ENCODE data around the gene ANAPC2.
A peak's percentile ranks its signal among the peaks of the same experiment; 100 is the strongest.

ANAPC2 gene

DNA sequence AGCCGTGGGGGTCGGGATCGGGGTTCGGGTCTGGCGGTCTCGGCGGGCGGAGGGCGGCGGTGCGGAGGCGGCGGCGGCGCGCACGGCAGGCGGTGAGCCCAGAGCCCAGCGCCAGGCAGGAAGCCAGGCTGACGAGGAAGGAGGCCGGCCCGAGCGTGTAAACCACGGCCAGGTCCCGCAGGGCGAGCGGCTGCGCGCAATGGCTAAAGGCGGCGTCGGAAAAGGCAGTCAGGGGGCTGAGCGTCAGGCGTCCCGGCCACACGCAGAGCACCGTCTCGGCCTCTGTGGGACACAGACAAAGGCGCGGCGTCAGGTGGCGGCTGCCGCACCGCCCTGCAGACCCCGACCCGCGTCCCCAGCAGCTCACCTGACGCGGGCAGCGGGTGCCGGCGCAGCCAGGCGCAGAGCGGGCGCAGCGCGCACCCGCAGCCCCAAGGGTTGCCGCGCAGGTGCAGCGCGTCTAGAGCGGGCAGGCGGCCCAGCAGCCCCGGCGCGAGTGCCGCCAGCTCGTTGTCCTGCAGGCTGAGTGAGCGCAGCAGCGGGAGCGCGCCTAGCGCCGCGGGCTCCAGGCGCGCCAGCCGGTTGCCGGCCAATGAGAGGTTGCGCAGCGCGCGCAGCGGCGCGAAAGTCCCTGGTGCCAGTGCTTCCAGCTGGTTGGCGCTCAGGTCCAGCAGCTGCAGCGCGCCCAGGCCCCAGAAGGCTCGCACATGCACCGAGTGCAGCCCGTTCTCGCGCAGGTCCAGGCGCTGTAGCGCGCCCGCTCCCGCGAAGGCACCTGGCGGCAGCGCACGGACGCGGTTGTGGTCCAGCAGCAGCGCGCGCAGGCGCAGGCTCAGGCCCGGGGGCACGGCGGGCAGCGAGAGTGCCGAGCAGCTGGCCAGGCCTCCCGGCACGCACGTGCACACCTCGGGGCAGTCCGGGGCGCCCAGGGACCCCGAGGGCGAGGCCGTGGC is 19.2 kb downstream of the ANAPC2 start:
- Histone ChIP-seq H2AFZ (ENCODE audit: low read depth, low read length) (no peak overlapping the region), H3K27ac (ENCODE audit: low read length) (no peak overlapping the region), H3K79me2 (ENCODE audit: low read length) (no peaks in the 10 kb centered on the region), H3K9ac (ENCODE audit: low read length) (peak overlapping the region; percentile 20), H3K4me2 (ENCODE audit: low read length) (peak overlapping the region; percentile 50), H3K4me1 (ENCODE audit: low read length) (peaks cover 12% of the 10 kb centered on the region), H3K36me3 (replicated peaks; ENCODE audit: low read depth, low read length) (no peaks in the 10 kb centered on the region), H3K9me3 (ENCODE audit: insufficient read depth, low read length) (no peaks in the 10 kb centered on the region), H3K4me3 (ENCODE audit: low read length) (peak overlapping the region; percentile 70), H4K20me1 (ENCODE audit: insufficient read depth, low read length) (no peaks in the 10 kb centered on the region), H3K27me3 (ENCODE audit: low read depth, low read length) (no peaks in the 10 kb centered on the region; the same call in none of the 2 replicates)
- TF ChIP-seq, protein P1, sequence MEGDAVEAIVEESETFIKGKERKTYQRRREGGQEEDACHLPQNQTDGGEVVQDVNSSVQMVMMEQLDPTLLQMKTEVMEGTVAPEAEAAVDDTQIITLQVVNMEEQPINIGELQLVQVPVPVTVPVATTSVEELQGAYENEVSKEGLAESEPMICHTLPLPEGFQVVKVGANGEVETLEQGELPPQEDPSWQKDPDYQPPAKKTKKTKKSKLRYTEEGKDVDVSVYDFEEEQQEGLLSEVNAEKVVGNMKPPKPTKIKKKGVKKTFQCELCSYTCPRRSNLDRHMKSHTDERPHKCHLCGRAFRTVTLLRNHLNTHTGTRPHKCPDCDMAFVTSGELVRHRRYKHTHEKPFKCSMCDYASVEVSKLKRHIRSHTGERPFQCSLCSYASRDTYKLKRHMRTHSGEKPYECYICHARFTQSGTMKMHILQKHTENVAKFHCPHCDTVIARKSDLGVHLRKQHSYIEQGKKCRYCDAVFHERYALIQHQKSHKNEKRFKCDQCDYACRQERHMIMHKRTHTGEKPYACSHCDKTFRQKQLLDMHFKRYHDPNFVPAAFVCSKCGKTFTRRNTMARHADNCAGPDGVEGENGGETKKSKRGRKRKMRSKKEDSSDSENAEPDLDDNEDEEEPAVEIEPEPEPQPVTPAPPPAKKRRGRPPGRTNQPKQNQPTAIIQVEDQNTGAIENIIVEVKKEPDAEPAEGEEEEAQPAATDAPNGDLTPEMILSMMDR (IDR thresholded peaks at IDR 0.05; ENCODE audit: low read depth, low read length), result no peak
- no peak for TF ChIP-seq EZH2phosphoT487 (IDR thresholded peaks at IDR 0.05; ENCODE audit: low read depth)

DNA sequence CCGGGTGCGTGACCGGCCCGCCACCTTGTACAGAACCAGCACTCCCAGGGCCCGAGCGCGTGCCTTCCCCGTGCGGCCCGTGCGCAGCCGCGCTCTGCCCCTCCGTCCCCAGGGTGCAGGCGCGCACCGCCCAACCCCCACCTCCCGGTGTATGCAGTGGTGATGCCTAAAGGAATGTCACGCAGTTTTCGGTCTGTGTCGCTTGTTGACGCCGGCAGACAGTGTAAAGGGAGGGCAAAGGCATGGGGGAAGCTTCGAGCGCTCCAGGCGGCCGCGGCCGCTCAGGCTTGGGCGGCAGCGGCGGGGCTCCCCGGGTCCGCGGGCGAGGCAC is 19.8 kb downstream of the ANAPC2 start:
- H3K4me1 ChIP-seq (ENCODE audit: low read length), result peaks cover 8% of the 10 kb centered on the region; the same call in 1 of the 2 replicates
- no peaks in the 10 kb centered on the region for H3K79me2 ChIP-seq (ENCODE audit: low read length)
- TF ChIP-seq, protein P1 (IDR thresholded peaks at IDR 0.05; ENCODE audit: low read depth, low read length), result no peak
- TF ChIP-seq EZH2phosphoT487 (IDR thresholded peaks at IDR 0.05; ENCODE audit: low read depth), result no peak
- H3K9me3 ChIP-seq (ENCODE audit: insufficient read depth, low read length), result no peaks in the 10 kb centered on the region
- peak overlapping the region; percentile 70 for H3K4me3 ChIP-seq (ENCODE audit: low read length)
- H4K20me1 ChIP-seq (ENCODE audit: insufficient read depth, low read length), result no peaks in the 10 kb centered on the region
- H2AFZ ChIP-seq (ENCODE audit: low read depth, low read length), result no peak overlapping the region
- no peaks in the 10 kb centered on the region; the same call in none of the 2 replicates for H3K27me3 ChIP-seq (ENCODE audit: low read depth, low read length)
- H3K4me2 ChIP-seq (ENCODE audit: low read length), result peak overlapping the region; percentile 50
- peak overlapping the region; percentile 20 for H3K9ac ChIP-seq (ENCODE audit: low read length)
- no peak overlapping the region for H3K27ac ChIP-seq (ENCODE audit: low read length)
- H3K36me3 ChIP-seq (replicated peaks; ENCODE audit: low read depth, low read length), result no peaks in the 10 kb centered on the region

DNA sequence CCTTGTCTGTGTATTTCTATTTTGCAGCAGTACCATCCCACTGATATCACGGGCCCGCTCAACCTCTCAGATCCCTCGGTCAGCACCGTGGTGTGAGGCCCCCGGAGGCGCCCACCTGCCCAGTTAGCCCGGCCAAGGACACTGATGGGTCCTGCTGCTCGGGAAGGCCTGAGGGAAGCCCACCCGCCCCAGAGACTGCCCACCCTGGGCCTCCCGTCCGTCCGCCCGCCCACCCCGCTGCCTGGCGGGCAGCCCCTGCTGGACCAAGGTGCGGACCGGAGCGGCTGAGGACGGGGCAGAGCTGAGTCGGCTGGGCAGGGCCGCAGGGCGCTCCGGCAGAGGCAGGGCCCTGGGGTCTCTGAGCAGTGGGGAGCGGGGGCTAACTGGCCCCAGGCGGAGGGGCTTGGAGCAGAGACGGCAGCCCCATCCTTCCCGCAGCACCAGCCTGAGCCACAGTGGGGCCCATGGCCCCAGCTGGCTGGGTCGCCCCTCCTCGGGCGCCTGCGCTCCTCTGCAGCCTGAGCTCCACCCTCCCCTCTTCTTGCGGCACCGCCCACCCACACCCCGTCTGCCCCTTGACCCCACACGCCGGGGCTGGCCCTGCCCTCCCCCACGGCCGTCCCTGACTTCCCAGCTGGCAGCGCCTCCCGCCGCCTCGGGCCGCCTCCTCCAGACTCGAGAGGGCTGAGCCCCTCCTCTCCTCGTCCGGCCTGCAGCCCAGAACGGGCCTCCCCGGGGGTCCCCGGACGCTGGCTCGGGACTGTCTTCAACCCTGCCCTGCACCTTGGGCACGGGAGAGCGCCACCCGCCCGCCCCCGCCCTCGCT is 20.4 kb downstream of the ANAPC2 start:
- no peak overlapping the region for H3K9ac ChIP-seq (ENCODE audit: low read length)
- H3K9me3 ChIP-seq (ENCODE audit: insufficient read depth, low read length), result no peaks in the 10 kb centered on the region
- no peaks in the 10 kb centered on the region for H4K20me1 ChIP-seq (ENCODE audit: insufficient read depth, low read length)
- no peaks in the 10 kb centered on the region for H3K79me2 ChIP-seq (ENCODE audit: low read length)
- TF ChIP-seq EZH2phosphoT487 (IDR thresholded peaks at IDR 0.05; ENCODE audit: low read depth), result no peak
- TF ChIP-seq, protein P1 (IDR thresholded peaks at IDR 0.05; ENCODE audit: low read depth, low read length), result no peak
- peak overlapping the region; percentile 62 for H3K4me3 ChIP-seq (ENCODE audit: low read length)
- H3K4me2 ChIP-seq (ENCODE audit: low read length), result peak overlapping the region; percentile 50
- 0 out of 2 replicates have a peak, but pooled peaks cover 3% of the 10 kb centered on the region for H3K4me1 ChIP-seq (ENCODE audit: low read length)
- no peaks in the 10 kb centered on the region for H3K36me3 ChIP-seq (replicated peaks; ENCODE audit: low read depth, low read length)
- no peak overlapping the region for H2AFZ ChIP-seq (ENCODE audit: low read depth, low read length)
- H3K27me3 ChIP-seq (ENCODE audit: low read depth, low read length), result no peaks in the 10 kb centered on the region; the same call in none of the 2 replicates
- no peak overlapping the region for H3K27ac ChIP-seq (ENCODE audit: low read length)

Measured in OCI-LY3 (cell line).